Measurements from ENCODE around the gene HCRTR1.

Gene HCRTR1

DNA sequence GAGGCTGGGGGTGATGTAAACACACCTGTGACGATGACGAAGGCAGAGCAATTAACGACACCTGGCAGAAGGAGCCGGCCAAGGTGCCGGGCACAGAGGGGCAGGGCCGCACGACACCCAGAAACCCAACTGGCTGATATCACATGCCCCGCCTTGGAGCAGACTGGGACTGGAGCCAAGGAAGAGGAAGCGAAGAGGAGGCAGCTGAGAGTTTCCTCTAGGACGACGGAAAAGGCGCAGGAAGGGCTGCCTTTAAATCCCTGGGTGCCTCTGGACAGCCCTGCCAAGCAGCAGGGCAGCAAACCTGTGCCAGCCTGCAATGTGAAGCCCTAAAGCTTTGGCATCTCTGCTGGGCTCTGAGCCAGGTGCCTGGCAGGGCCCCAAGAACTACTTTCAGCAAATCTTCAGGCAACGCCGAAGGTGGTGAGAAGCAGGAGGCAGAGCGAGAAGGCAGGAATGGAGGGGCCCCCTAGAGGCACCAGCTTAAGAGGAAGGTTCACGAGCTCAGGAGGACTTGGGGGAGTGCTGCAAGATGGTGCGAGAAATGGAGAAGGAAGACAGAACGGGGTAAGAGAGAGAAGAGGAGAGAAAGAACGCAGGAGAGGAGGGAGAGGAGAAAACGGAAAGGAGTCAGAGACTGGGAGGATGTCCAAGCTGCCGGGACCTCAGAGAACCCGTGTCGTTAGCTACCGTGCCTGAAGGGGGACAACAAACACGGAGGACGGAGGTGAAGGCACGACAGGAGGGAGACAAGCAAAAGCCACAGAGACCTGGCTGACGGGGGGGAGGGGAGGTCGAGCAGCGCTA lies 52.5 kb downstream of the HCRTR1 start:
- DNase-seq = no peak

DNA sequence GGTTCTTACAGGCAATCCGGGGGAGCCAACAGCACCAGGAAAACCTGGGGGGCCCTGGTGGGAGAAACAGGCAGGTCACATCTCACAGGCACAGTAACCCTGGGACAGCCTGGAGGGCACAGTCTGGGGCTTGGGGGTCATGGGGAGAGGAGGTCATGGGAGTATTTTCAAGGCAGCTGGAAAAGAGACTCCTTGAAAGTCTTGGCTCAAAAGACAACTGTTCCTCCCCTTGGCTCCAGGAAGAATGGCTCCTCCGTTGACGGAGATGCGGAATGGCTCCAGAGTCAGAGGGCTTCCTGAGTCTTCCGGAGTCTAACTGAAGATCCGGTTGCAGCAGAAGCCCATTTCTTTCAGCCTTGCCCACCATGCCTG lies 53.1 kb downstream of the HCRTR1 start:
- DNase-seq = no peak

DNA sequence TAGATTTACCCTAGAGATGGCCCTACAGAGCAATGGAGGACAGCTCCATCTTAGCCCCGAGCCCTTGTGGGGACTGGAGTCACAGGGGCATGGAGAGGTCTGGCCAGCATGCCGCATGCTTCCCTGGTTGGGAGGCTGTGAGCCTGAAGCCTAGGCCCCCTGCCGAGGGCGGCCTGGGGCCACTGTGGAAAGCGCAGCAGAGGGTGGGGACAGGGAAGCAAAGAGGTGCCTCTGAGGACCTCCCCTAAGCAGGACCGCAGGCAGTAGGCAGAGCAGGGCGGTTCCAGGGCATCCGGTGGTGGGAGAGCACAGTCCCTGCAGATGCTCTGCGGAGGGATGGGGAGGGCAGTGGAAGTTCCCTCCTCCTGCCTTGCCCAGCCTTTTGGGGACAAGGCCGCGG lies 53.7 kb downstream of the HCRTR1 start:
- no peak for DNase-seq

DNA sequence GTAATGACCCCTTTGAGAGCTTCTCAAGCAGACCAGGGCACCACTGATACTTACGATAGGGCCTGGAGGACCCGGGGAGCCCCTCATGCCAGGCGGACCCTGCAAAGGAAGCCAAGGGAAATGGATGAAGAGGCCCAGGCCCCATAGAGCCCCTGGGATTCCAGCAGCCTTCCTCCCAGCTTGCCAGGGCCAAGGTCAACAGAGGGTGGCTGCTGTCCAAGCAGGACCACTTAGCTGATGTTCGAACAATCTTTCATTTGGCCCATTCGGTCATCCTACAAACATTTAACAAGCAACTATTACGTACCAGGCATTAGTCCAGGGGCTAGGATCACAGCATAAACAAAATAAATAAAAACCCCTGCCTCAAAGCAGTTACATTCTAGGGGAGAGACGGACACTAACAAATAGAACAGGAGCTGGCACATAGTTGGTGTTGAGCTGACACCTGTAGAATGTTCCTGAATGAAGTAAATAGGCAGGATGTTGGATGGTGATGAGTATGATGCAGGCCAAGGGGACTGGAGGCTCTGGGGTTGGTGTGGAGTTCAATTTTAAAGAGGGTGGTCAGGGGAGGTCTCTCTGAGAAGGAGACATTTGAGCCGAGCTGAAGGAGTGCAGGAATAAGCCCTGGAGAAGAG lies 54.2 kb downstream of the HCRTR1 start:
- DNase-seq = no peak

DNA sequence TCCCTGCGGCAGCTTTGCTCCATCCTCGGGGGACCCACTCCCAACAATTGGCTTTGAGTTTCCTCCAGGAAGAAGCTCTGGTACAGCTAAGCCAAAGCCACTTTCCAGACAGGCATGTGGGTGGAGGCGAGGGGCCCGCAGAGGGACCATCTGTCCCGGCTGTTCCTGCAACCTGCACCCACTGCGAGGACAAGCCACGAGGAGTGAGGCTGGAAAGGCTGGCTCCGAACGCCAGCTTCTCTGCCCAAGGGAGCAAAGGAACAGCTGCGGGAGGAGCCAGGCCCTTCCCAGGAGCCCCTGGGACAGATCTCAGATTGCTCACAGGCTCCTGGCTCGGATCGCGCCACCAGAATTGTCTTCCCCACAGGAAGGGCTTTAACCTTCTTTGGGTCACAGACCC lies 55.5 kb downstream of the HCRTR1 start:
- no peak for DNase-seq

DNA sequence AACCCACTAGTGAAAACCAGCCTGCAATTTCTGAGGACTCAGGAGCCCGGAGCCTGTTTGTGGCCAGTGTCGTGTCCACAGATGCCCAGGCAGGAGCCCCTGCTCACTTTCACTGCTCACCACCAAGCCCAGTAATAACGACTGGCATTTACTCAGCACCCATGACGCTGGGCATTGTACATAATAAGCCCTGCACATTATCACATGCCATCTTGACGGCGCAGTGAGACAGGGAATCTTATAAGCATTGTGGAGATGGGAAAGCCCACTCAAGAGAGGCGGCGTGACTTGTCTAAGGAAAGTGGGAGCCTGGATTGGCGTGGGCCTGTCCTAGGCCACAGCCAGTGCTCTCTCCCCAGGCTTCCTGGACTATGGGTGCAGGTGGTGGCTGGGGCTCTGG lies 55.9 kb downstream of the HCRTR1 start:
- no peak for DNase-seq

DNA sequence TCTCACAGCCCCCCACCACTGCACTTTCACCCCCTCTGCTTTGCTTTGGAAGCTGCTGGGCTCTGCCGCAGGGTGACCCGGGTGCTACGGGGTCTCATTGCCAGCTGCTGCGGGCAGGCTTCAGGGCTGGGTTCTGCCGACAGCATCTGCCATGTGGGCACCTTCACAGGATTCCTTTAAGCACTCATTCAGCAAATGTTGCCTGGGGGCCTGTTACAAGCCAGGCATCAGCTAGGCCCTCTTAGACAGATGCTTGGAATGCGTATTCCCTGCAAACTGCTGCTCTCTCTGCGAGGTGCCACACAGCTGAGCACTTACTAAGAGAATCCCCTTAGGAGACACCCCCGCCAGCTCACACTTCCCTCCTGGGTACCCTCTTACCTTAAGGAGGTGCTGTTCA lies 57.1 kb downstream of the HCRTR1 start:
- no peak for DNase-seq

DNA sequence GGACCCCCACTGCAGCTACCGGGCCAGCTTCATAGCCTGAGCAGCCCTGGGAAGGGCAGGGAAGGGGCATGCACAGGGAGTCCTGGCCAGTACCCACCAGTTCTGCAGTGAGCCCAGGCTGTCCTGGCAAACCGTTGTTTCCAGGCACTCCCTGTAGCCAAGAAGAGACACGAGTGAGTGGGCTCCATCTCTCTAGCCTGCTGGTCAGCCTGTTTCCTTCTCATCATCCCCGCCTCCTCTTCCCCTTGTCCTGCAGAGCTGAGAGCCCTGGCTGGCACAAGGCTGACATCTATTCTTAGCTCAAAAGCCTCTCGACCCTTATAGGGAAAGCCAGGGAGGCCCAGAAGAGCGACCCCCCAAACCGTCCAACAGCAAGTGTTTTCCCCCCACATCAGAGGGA lies 57.7 kb downstream of the HCRTR1 start:
- no peak for DNase-seq

DNA sequence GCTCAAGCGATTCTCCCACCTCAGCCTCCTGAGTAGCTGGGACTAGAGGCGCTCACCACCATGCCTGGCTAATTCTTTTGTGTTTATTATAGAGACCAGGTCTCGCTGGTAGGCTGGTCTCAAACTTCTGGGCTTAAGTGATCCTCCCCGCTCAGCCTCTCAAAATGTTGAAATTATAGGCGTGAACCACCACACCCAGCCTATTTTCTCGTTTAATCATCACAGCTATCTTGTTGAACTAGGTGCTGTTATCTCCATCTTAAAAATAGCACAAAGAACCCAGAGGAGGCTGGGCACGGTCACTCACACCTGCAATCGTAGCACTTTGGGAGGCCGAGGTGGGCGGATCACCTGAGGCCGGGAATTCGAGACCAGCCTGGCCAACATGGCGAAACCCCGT lies 58.3 kb downstream of the HCRTR1 start:
- DNase-seq = no peak

Data from NCI-H187 (cell line).